Measurements from ENCODE around the gene AMOTL1. TPM values are rescaled to one million over a fixed set of nuclear protein-coding genes. Genes with fewer than 3 reads are reported as not detected.

The AMOTL1 gene
- polyA plus RNA-seq, 1 donor from 2014 or later: 10.7 TPM

DNA sequence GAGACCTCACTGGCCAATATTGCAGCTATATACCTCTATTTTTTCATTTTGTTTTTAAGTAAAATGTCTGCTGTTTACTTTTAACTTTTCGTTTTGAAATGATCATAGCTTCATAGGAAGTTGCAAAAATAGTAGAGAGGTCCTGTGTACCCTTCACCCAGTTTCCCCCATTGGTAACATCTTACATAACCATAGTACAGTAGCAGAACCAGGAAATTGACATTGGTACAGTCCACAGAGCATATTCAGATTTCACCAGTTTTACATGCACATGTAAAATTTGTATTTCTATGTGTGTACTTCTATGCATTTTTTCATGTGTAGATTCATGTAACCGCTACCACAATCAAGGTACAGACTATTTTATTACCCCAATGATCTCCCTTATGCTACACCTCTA, 3.8 kb downstream of the AMOTL1 start:
- H3K79me2 ChIP-seq (replicated peaks; ENCODE audit: insufficient read depth, low read length): peaks cover 80% of the 10 kb centered on the region
- no peaks in the 10 kb centered on the region for H3F3A ChIP-seq (ENCODE audit: insufficient read depth, low read length, poor library complexity, severe bottlenecking)
- no peaks in the 10 kb centered on the region for H3K36me3 ChIP-seq (ENCODE audit: insufficient read depth, low read length)
- H3K27ac ChIP-seq (ENCODE audit: low read length): no peak overlapping the region
- H4K20me1 ChIP-seq (ENCODE audit: insufficient read depth): no peaks in the 10 kb centered on the region
- no peaks in the 10 kb centered on the region for H3K9me3 ChIP-seq (ENCODE audit: low read length)
- no peak overlapping the region for H2AFZ ChIP-seq (ENCODE audit: low read depth, low read length)
- no peak overlapping the region for H3K4me3 ChIP-seq (ENCODE audit: low read length)
- no peak for TF ChIP-seq RAD21 (conservative IDR thresholded peaks at IDR 0.05)
- TF ChIP-seq POLR2AphosphoS5 (IDR thresholded peaks at IDR 0.05): no peak
- no peak for TF ChIP-seq EP300 (conservative IDR thresholded peaks at IDR 0.05; ENCODE audit: poor library complexity, severe bottlenecking)
- TF ChIP-seq, protein P1, sequence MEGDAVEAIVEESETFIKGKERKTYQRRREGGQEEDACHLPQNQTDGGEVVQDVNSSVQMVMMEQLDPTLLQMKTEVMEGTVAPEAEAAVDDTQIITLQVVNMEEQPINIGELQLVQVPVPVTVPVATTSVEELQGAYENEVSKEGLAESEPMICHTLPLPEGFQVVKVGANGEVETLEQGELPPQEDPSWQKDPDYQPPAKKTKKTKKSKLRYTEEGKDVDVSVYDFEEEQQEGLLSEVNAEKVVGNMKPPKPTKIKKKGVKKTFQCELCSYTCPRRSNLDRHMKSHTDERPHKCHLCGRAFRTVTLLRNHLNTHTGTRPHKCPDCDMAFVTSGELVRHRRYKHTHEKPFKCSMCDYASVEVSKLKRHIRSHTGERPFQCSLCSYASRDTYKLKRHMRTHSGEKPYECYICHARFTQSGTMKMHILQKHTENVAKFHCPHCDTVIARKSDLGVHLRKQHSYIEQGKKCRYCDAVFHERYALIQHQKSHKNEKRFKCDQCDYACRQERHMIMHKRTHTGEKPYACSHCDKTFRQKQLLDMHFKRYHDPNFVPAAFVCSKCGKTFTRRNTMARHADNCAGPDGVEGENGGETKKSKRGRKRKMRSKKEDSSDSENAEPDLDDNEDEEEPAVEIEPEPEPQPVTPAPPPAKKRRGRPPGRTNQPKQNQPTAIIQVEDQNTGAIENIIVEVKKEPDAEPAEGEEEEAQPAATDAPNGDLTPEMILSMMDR (IDR thresholded peaks at IDR 0.05; ENCODE audit: poor library complexity, severe bottlenecking): no peak
- TF ChIP-seq SMC3 (conservative IDR thresholded peaks at IDR 0.05; ENCODE audit: poor library complexity): no peak
- TF ChIP-seq TAF1 (IDR thresholded peaks at IDR 0.05; ENCODE audit: low read depth): no peak
- TF ChIP-seq, protein P2, sequence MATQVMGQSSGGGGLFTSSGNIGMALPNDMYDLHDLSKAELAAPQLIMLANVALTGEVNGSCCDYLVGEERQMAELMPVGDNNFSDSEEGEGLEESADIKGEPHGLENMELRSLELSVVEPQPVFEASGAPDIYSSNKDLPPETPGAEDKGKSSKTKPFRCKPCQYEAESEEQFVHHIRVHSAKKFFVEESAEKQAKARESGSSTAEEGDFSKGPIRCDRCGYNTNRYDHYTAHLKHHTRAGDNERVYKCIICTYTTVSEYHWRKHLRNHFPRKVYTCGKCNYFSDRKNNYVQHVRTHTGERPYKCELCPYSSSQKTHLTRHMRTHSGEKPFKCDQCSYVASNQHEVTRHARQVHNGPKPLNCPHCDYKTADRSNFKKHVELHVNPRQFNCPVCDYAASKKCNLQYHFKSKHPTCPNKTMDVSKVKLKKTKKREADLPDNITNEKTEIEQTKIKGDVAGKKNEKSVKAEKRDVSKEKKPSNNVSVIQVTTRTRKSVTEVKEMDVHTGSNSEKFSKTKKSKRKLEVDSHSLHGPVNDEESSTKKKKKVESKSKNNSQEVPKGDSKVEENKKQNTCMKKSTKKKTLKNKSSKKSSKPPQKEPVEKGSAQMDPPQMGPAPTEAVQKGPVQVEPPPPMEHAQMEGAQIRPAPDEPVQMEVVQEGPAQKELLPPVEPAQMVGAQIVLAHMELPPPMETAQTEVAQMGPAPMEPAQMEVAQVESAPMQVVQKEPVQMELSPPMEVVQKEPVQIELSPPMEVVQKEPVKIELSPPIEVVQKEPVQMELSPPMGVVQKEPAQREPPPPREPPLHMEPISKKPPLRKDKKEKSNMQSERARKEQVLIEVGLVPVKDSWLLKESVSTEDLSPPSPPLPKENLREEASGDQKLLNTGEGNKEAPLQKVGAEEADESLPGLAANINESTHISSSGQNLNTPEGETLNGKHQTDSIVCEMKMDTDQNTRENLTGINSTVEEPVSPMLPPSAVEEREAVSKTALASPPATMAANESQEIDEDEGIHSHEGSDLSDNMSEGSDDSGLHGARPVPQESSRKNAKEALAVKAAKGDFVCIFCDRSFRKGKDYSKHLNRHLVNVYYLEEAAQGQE (IDR thresholded peaks at IDR 0.05; ENCODE audit: borderline replicate concordance): no peak
- TF ChIP-seq EZH2 (IDR thresholded peaks at IDR 0.05; ENCODE audit: borderline replicate concordance, insufficient read depth, low read length, poor library complexity, severe bottlenecking): no peak
- TF ChIP-seq MXI1 (conservative IDR thresholded peaks at IDR 0.05; ENCODE audit: poor library complexity, severe bottlenecking): no peak
- H3K27me3 ChIP-seq (ENCODE audit: insufficient read depth, low read depth, low read length): no peaks in the 10 kb centered on the region
- H3K4me2 ChIP-seq (ENCODE audit: low read length): no peak overlapping the region
- no peak overlapping the region for H3K9ac ChIP-seq (ENCODE audit: low read length)
- H3K9me2 ChIP-seq (ENCODE audit: insufficient read depth, low read length): no peaks in the 10 kb centered on the region

GRCh38 chr11:94773842-94774241, 5.7 kb downstream of the AMOTL1 start:
- H2AFZ ChIP-seq (ENCODE audit: low read depth, low read length): no peak overlapping the region
- H3K4me2 ChIP-seq (ENCODE audit: low read length): no peak overlapping the region
- no peaks in the 10 kb centered on the region for H4K20me1 ChIP-seq (ENCODE audit: insufficient read depth)
- no peak for TF ChIP-seq SMC3 (conservative IDR thresholded peaks at IDR 0.05; ENCODE audit: poor library complexity)
- no peak for TF ChIP-seq RAD21 (conservative IDR thresholded peaks at IDR 0.05)
- no peak for TF ChIP-seq MXI1 (conservative IDR thresholded peaks at IDR 0.05; ENCODE audit: poor library complexity, severe bottlenecking)
- no peak for TF ChIP-seq EZH2 (IDR thresholded peaks at IDR 0.05; ENCODE audit: borderline replicate concordance, insufficient read depth, low read length, poor library complexity, severe bottlenecking)
- TF ChIP-seq POLR2AphosphoS5 (IDR thresholded peaks at IDR 0.05): no peak
- TF ChIP-seq, protein P2 (IDR thresholded peaks at IDR 0.05; ENCODE audit: borderline replicate concordance): no peak
- no peak for TF ChIP-seq TAF1 (IDR thresholded peaks at IDR 0.05; ENCODE audit: low read depth)
- TF ChIP-seq, protein P1 (IDR thresholded peaks at IDR 0.05; ENCODE audit: poor library complexity, severe bottlenecking): no peak
- no peak for TF ChIP-seq EP300 (conservative IDR thresholded peaks at IDR 0.05; ENCODE audit: poor library complexity, severe bottlenecking)
- no peak overlapping the region for H3K27ac ChIP-seq (ENCODE audit: low read length)
- H3K9me2 ChIP-seq (ENCODE audit: insufficient read depth, low read length): no peaks in the 10 kb centered on the region
- H3K9me3 ChIP-seq (ENCODE audit: low read length): no peaks in the 10 kb centered on the region
- H3F3A ChIP-seq (ENCODE audit: insufficient read depth, low read length, poor library complexity, severe bottlenecking): no peaks in the 10 kb centered on the region
- H3K4me3 ChIP-seq (ENCODE audit: low read length): no peak overlapping the region
- peaks cover 95% of the 10 kb centered on the region for H3K79me2 ChIP-seq (replicated peaks; ENCODE audit: insufficient read depth, low read length)
- no peaks in the 10 kb centered on the region for H3K36me3 ChIP-seq (ENCODE audit: insufficient read depth, low read length)
- H3K27me3 ChIP-seq (ENCODE audit: insufficient read depth, low read depth, low read length): no peaks in the 10 kb centered on the region
- H3K9ac ChIP-seq (ENCODE audit: low read length): no peak overlapping the region
